Liver (tissue), 9 donors: ENCODE measurements around the gene TMEM176A. TPM values are rescaled to one million over a fixed set of nuclear protein-coding genes. Genes with fewer than 3 reads are reported as not detected.

Experiments
- DNase-seq: peaks from one replicate; pipeline ENCODE4 v3.0.0-alpha.2; 2017; ENCODE audit warnings: low spot score
- H3K27ac ChIP-seq, 2 donors: one replicate each; pipeline ENCODE4 v1.7.0; 2013; ENCODE audit warnings: inconsistent platforms in 2 of 2, low read length in 2 of 2, control low read depth in 1 of 2, low read depth in 1 of 2, mild to moderate bottlenecking in 1 of 2
- H3K27me3 ChIP-seq, 4 donors: one replicate each; pipeline versions ENCODE4 v1.6.1 to v1.7.0; 2013; ENCODE audit warnings: low read length in 3 of 4, inconsistent platforms in 1 of 4, mild to moderate bottlenecking in 1 of 4, moderate library complexity in 1 of 4; ENCODE audit not compliant: control insufficient read depth in 4 of 4, insufficient read depth in 4 of 4
- H3K36me3 ChIP-seq, 4 donors: one replicate each; pipeline versions ENCODE4 v1.6.1 to v1.7.0; 2013; ENCODE audit warnings: low read length in 3 of 4, mild to moderate bottlenecking in 3 of 4, low read depth in 1 of 4, moderate library complexity in 1 of 4; ENCODE audit not compliant: control insufficient read depth in 4 of 4, insufficient read depth in 3 of 4
- H3K4me1 ChIP-seq, 4 donors: one replicate each; pipeline versions ENCODE4 v1.6.1 to v1.7.0; 2013; ENCODE audit warnings: low read length in 3 of 4, mild to moderate bottlenecking in 3 of 4, moderate library complexity in 1 of 4; ENCODE audit not compliant: control insufficient read depth in 4 of 4, insufficient read depth in 4 of 4
- H3K4me3 ChIP-seq, 3 donors: one replicate each; pipeline versions ENCODE4 v1.6.1 to v1.7.0; 2013; ENCODE audit warnings: low read length in 3 of 3, control low read depth in 1 of 3, low read depth in 1 of 3, mild to moderate bottlenecking in 1 of 3
- H3K9ac ChIP-seq, 2 donors: one replicate each; pipeline ENCODE4 v1.7.0; 2013; ENCODE audit warnings: low read length in 2 of 2, mild to moderate bottlenecking in 2 of 2, moderate library complexity in 2 of 2, control low read depth in 1 of 2, low read depth in 1 of 2
- H3K9me3 ChIP-seq, 4 donors: one replicate each; pipeline versions ENCODE4 v1.6.1 to v1.7.0; 2013; ENCODE audit warnings: low read length in 3 of 4; ENCODE audit not compliant: control insufficient read depth in 4 of 4
- CTCF ChIP-seq: fragments of 150-350 bp; IDR thresholded peaks from 2 replicates; pipeline ENCODE4 v1.5.1; 2017; ENCODE audit warnings: improper control_type of control experiment, low read depth, low read length; ENCODE audit not compliant: missing input control
- EGR1 ChIP-seq, 2 donors: IDR thresholded peaks; 2 replicates each; pipeline ENCODE4 v1.6.1; 2016 to 2018; ENCODE audit warnings: antibody characterized with exemption in 2 of 2, low read depth in 2 of 2
- FOXA1 ChIP-seq: IDR thresholded peaks from 2 replicates; pipeline ENCODE4 v1.6.1; 2016; ENCODE audit warnings: antibody characterized with exemption
- FOXA2 ChIP-seq: IDR thresholded peaks from 2 replicates; pipeline ENCODE4 v1.6.1; 2016; ENCODE audit warnings: antibody characterized with exemption
- GABPA ChIP-seq, 2 donors: IDR thresholded peaks in 1 of 2; conservative IDR thresholded peaks in 1 of 2; 2 replicates each; pipeline ENCODE4 v1.6.1; 2016; ENCODE audit warnings: antibody characterized with exemption in 2 of 2, mild to moderate bottlenecking in 1 of 2, moderate library complexity in 1 of 2
- HNF4A ChIP-seq, 2 donors: conservative IDR thresholded peaks; 2 replicates each; pipeline ENCODE4 v1.6.1; 2016; ENCODE audit warnings: antibody characterized with exemption in 2 of 2, mild to moderate bottlenecking in 2 of 2
- HNF4G ChIP-seq: IDR thresholded peaks from 2 replicates; pipeline ENCODE4 v1.6.1; 2016; ENCODE audit warnings: antibody characterized with exemption
- JUND ChIP-seq, 2 donors: IDR thresholded peaks; 2 replicates each; pipeline ENCODE4 v1.6.1; 2016; ENCODE audit warnings: antibody characterized with exemption in 2 of 2
- MAX ChIP-seq: IDR thresholded peaks from 2 replicates; pipeline ENCODE4 v1.6.1; 2016; ENCODE audit warnings: antibody characterized with exemption
- NR2F2 ChIP-seq: IDR thresholded peaks from 2 replicates; pipeline ENCODE4 v1.6.1; 2016; ENCODE audit warnings: antibody characterized with exemption
- RAD21 ChIP-seq, 2 donors: IDR thresholded peaks; 2 replicates each; pipeline ENCODE4 v1.6.1; 2016; ENCODE audit warnings: antibody characterized with exemption in 2 of 2, mild to moderate bottlenecking in 2 of 2
- REST ChIP-seq: IDR thresholded peaks from 2 replicates; pipeline ENCODE4 v1.6.1; 2016; ENCODE audit warnings: antibody characterized with exemption, mild to moderate bottlenecking
- RXRA ChIP-seq, 2 donors: IDR thresholded peaks; 2 replicates each; pipeline ENCODE4 v1.6.1; 2017 to 2018; ENCODE audit warnings: antibody characterized with exemption in 2 of 2, mild to moderate bottlenecking in 1 of 2
- SP1 ChIP-seq: IDR thresholded peaks from 2 replicates; pipeline ENCODE4 v1.6.1; 2018; ENCODE audit warnings: antibody characterized with exemption, mild to moderate bottlenecking
- TAF1 ChIP-seq: conservative IDR thresholded peaks from 2 replicates; pipeline ENCODE4 v1.6.1; 2016; ENCODE audit warnings: antibody characterized with exemption, mild to moderate bottlenecking
- YY1 ChIP-seq: IDR thresholded peaks from 2 replicates; pipeline ENCODE4 v1.6.1; 2016; ENCODE audit warnings: antibody characterized with exemption, mild to moderate bottlenecking
- WGBS: extraction: QIAGEN DNeasy Blood & Tissue Kit; methylation state at CpG from one replicate; pipeline ENCODE4 v1.1.7; 2013; 5-methylcytosine and 5-hydroxymethylcytosine counted together
- polyA plus RNA-seq, 2 donors: library from polyadenylated mRNA; stranded (reverse) in 1 of 2; unstranded in 1 of 2; fragments of 200-250 nt in 1 of 2; fragments of >200 nt in 1 of 2; fragmentation: Nextera tagmentation in 1 of 2; extraction: Ambion mirVana in 1 of 2; gene quantifications; one replicate each; pipeline versions ENCODE4 v1.2.1 to v1.2.3, GENCODE V29; 2013 to 2015
- total RNA-seq, 2 donors: library from RNA; depleted of rRNA; stranded (reverse); fragments of >200 nt; gene quantifications; one replicate each; pipeline ENCODE4 v1.2.3, GENCODE V29; 2014
- TF ChIP-seq, protein P1 (sequence below): IDR thresholded peaks from 2 replicates; pipeline ENCODE4 v1.6.1; 2016; ENCODE audit warnings: antibody characterized with exemption
- TF ChIP-seq, protein P2 (sequence below): IDR thresholded peaks from 2 replicates; pipeline ENCODE4 v1.6.1; 2016; ENCODE audit warnings: antibody characterized with exemption
- donor health status: healthy.
- donor health status: healthy.
- donor health status: healthy.
- donor health status: healthy.
- donor health status: healthy.

TMEM176A gene
- total and polyA plus RNA-seq, 4 donors = 346 to 703 (median 539) TPM

DNA sequence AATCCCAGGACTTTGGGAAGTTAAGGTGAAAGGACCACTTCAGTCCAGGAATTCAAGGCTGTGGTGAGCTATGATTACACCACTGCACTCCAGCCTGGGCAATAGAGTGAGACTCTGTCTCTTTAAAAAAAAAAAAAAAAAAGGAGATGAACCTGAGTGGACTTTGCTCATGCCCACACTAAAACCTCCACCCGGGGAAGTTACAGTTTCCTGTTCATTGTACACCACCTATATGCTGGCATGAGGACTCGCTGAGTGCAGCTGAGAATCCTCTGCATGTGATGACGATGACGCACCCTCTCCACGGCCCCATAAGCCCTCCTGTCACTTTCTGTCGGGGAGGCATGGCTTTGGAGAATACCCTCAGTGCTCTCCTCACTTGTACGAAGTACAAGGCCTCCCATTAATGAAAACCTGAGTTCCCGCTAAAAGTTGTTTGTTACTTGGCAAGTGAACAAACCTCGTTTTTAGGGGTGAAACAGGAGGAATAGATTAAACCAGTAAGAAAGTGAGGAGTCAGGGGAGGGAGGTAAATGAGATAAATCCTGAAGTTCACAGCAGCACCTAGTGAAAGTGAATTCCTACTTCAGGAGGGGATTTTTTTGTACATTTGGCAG, 16.3 kb upstream of the TMEM176A start:
- no peaks in the 10 kb centered on the region for H3K36me3 ChIP-seq
- H3K27ac ChIP-seq = peak overlapping the region; percentile 79 to 80
- H3K4me3 ChIP-seq = peak overlapping the region in 2 of 3 donors; percentile 7 to 26
- H3K9ac ChIP-seq = peak overlapping the region; percentile 18 to 81
- H3K27me3 ChIP-seq = no peaks in the 10 kb centered on the region
- WGBS = 25% methylated on average over 9 of the region's 9 CpGs
- H3K9me3 ChIP-seq = no peaks in the 10 kb centered on the region
- no peak for TF ChIP-seq CTCF
- peak in 1 of 2 donors; percentile 69 for TF ChIP-seq EGR1 (IDR thresholded peaks at IDR 0.05; ENCODE audit: low read depth in 2 of 2)
- peak; percentile 66 to 80 for TF ChIP-seq RXRA (IDR thresholded peaks at IDR 0.05)
- TF ChIP-seq SP1 = peak; percentile 92
- TF ChIP-seq YY1 = peak; percentile 46
- peak; percentile 61 for TF ChIP-seq REST
- TF ChIP-seq, protein P1, sequence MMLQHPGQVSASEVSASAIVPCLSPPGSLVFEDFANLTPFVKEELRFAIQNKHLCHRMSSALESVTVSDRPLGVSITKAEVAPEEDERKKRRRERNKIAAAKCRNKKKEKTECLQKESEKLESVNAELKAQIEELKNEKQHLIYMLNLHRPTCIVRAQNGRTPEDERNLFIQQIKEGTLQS = no peak
- no peak for TF ChIP-seq FOXA1
- TF ChIP-seq, protein P2, sequence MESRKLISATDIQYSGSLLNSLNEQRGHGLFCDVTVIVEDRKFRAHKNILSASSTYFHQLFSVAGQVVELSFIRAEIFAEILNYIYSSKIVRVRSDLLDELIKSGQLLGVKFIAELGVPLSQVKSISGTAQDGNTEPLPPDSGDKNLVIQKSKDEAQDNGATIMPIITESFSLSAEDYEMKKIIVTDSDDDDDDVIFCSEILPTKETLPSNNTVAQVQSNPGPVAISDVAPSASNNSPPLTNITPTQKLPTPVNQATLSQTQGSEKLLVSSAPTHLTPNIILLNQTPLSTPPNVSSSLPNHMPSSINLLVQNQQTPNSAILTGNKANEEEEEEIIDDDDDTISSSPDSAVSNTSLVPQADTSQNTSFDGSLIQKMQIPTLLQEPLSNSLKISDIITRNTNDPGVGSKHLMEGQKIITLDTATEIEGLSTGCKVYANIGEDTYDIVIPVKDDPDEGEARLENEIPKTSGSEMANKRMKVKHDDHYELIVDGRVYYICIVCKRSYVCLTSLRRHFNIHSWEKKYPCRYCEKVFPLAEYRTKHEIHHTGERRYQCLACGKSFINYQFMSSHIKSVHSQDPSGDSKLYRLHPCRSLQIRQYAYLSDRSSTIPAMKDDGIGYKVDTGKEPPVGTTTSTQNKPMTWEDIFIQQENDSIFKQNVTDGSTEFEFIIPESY = peak; percentile 25
- TF ChIP-seq JUND (IDR thresholded peaks at IDR 0.05) = peak in 1 of 2 donors; percentile 64
- TF ChIP-seq TAF1 = peak; percentile 88
- TF ChIP-seq HNF4A (conservative IDR thresholded peaks at IDR 0.05) = peak; percentile 94 to 96
- no peak for TF ChIP-seq FOXA2
- peak in 1 of 2 donors; percentile 58 for TF ChIP-seq GABPA (IDR thresholded peaks at IDR 0.05 in 1 of 2, conservative IDR thresholded peaks at IDR 0.05 in 1 of 2)
- peak; percentile 86 for TF ChIP-seq HNF4G
- peak; percentile 95 for TF ChIP-seq MAX
- TF ChIP-seq RAD21 (IDR thresholded peaks at IDR 0.05) = peak; percentile 34 to 43
- TF ChIP-seq NR2F2 = no peak
- H3K4me1 ChIP-seq = peaks cover 12 to 60% (median 42%) of the 10 kb centered on the region in 4 donors
- no peak for DNase-seq
